GM10248 (cell line): ENCODE results near the gene BTRC.

Source experiments
- CTCF ChIA-PET: fragments of 300-600 bp; sonication (Branson Sonifier 250); formaldehyde crosslinking; extraction: SDS; loops from one replicate; lab custom pipeline; 2021; ENCODE audit warnings: antibody characterized with exemption; lab: Yijun Ruan, JAX
- POLR2A ChIA-PET: fragments of 350-650 bp; sonication (Branson Sonifier 250); formaldehyde crosslinking; extraction: SDS; loops from one replicate; lab custom pipeline; 2020; ENCODE audit warnings: antibody characterized with exemption; lab: Yijun Ruan, JAX
- DNase-seq: peaks from one replicate; pipeline ENCODE4 v3.0.0; 2012; ENCODE audit errors: extremely low spot score
- CTCF ChIP-seq: IDR thresholded peaks from 2 replicates; pipeline ENCODE4 v1.5.1; 2012; ENCODE audit warnings: mild to moderate bottlenecking, low read depth; ENCODE audit errors: extremely low read depth, missing control alignments, control extremely low read depth

BTRC gene

DNA sequence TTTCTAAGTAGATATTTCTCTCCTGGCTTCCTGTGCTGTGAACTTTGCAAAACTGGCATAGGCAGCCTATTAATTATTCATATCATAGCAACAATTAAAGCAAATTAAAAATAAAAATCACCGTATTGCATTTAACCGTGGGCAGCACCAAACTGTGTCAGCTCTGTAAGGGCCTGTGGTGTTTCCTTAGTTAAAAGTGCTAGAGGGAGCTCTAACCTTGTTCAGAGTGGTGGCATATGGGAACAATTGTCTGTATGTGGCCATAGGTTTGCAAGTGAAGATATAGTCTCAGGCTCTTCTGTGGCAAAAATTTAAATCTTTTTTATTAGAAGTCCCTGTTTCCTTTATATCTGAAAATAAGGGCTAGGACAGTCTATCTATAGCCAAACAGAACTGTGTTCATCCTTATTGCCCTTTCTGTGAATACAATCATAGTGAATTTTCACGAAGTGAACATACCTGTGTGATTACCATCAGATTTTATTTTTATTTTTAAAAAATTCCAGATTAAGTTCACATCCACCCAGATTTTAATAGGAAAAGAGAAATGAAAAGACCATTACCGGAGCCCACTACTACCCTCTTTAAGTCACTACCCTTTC, 141.5 kb downstream of the BTRC start:
- ChIA-PET POLR2A (no interaction called here), CTCF (interaction anchor here (0.8 to 1.1 kb wide), 3 partner anchors 11 to 75 kb away, joined by 3 to 5 read pairs (median 3); no protein-coding TSS in a partner anchor)
- TF ChIP-seq CTCF = peak; percentile 44
- no peak for DNase-seq

- no peak for DNase-seq
- no peak for TF ChIP-seq CTCF
- CTCF ChIA-PET = no interaction called here
- POLR2A ChIA-PET = no interaction called here
These were observed 150.5 kb downstream of the BTRC start for GRCh38 chr10:101504438-101504837.

- ChIA-PET CTCF (interaction anchor here (1.0 to 1.6 kb wide), 6 partner anchors 12 to 290 kb away, joined by 3 to 5 read pairs (median 3); no protein-coding TSS in a partner anchor), POLR2A (no interaction called here)
- no peak for TF ChIP-seq CTCF
- no peak for DNase-seq
These were observed 153.1 kb downstream of the BTRC start for GRCh38 chr10:101506829-101507661.

GRCh38 chr10:101507828-101508227, 153.9 kb downstream of the BTRC start:
- ChIA-PET CTCF (interaction anchor here (1.0 to 1.6 kb wide), 3 partner anchors 18 to 291 kb away, joined by 3 to 5 read pairs (median 3); no protein-coding TSS in a partner anchor), POLR2A (no interaction called here)
- TF ChIP-seq CTCF = no peak
- no peak for DNase-seq

DNA sequence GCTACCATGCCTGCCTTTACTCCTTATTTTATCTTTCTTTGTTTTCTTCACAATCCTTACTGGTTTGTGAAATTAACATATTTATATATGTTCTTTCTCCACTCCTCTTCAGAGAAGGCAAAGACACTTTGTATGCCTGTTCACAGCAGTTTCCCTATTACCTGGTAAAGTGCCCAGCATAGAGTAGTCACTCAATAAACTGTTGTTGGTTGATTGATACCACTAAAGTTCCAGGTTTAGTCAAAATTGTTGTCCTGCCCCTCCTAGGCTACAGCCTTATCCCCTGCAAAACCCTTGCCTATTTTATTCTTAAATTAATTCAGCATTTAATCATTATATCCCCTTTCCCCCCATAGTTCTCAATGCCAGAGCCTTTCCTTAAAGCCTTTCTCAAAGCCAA, 158.0 kb downstream of the BTRC start:
- POLR2A ChIA-PET = no interaction called here
- CTCF ChIA-PET = interaction anchor here (1.9 kb wide), 1 partner anchor 9 kb away, joined by 5 read pairs; no protein-coding TSS in a partner anchor
- DNase-seq = no peak
- TF ChIP-seq CTCF = no peak

GRCh38 chr10:101512738-101513137, 158.8 kb downstream of the BTRC start:
- no peak for TF ChIP-seq CTCF
- POLR2A ChIA-PET = no interaction called here
- CTCF ChIA-PET = no interaction called here
- DNase-seq = no peak
